KOPT-K1 (cell line): ENCODE results near the gene NFATC2IP.
A peak's percentile ranks its signal among the peaks of the same experiment; 100 is the strongest.
"Not testable (repeated sequence)": the region's sequence is repeated elsewhere in the genome, so short reads cannot be mapped to it uniquely, and the experiment has no call there.

Experiments
- H3K27ac ChIP-seq: fragments of 200-600 bp; sonication (generic); 2 replicates; pipeline ENCODE4 v1.5.1; 2016; ENCODE audit warnings: antibody characterized with exemption, mild to moderate bottlenecking, low read depth, low read length; ENCODE audit not compliant: poor library complexity, severe bottlenecking
- H3K36me3 ChIP-seq: fragments of 200-600 bp; sonication (generic); 2 replicates; pipeline ENCODE4 v1.5.1; 2017; ENCODE audit warnings: antibody characterized with exemption, mild to moderate bottlenecking, low read length, moderate library complexity; ENCODE audit not compliant: insufficient read depth
- H3K9me3 ChIP-seq: fragments of 200-600 bp; sonication (generic); 2 replicates; pipeline ENCODE4 v1.5.1; 2017; ENCODE audit warnings: antibody characterized with exemption, low read length, mild to moderate bottlenecking; ENCODE audit not compliant: insufficient read depth, poor library complexity, severe bottlenecking

The NFATC2IP gene

DNA sequence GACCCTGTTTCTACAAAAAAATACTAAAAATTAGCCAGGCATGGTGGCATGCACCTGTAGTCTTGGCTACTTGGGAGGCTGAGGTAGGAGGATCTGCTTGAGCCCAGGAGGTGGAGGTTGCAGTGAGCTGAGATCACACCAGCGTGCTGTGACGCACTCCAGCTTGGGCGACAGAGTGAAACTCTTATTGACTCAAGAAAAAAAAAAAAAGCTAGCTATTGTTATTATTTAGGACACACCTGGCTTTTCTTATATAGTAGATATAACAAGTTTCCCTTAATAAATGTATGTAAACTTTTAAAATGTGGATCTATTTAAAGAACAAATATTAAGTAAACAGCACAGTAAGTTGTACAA, 27.5 kb upstream of the NFATC2IP start:
- Histone ChIP-seq H3K27ac (no peak overlapping the region), H3K36me3 (peaks cover 51% of the 10 kb centered on the region), H3K9me3 (no peaks in the 10 kb centered on the region)

DNA sequence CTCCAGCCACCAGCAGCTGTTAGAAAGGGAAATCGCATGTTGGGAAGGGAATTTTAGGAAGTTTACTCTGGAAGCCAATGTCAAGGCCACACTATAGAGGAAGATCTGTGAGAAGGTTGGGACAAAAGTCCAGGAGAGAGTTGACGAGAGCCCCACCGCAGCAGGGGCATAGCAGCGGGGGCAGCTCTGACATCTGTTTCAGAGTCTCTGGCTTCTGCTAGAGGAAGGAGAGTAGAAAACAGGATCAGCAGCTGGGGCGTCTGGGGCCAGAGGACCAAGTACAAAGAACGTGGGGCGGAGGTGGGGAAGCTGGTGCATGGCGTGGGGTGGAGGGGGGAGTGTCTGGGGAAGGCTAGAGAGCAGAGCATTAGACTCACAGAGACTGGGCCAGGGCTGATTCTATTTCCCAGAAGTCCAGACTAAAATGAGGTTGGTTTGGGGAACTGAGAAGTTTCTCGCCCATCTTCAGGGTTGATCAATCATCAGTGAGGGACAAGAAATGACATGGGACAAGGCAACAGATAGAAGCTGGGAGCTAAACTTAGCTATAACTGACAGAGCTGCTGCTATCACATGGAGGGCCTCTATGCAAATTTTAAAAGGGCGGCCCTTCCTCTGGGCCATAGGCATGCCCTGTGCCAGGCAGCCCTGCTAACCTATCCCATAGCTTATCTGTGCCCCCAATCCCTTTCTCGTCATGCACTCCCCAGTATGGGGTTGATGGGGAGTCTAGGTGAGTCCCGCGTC, 26.9 kb upstream of the NFATC2IP start:
- Histone ChIP-seq H3K36me3 (peaks cover 45% of the 10 kb centered on the region), H3K9me3 (no peaks in the 10 kb centered on the region), H3K27ac (no peak overlapping the region)

DNA sequence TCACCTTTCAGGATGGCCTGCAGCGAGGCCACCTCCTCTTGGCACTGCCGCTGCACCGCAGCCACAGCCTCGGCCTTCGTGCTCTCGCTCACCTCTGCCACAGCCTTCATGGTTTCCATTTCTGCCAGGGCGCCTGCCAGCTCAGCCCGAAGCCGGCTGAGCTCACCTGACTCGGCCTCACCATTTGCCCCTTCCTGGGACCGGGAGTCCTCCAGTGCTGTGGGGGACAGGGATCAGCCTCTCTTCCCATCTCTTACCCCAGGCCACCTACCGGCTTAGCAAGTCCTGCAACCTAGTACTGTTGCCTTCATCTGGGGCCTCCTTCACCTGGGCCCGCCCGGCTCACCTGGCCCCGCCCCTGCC, 26.4 kb upstream of the NFATC2IP start:
- peaks cover 40% of the 10 kb centered on the region for H3K36me3 ChIP-seq
- peak overlapping the region; percentile 99 for H3K27ac ChIP-seq
- no peaks in the 10 kb centered on the region for H3K9me3 ChIP-seq

DNA sequence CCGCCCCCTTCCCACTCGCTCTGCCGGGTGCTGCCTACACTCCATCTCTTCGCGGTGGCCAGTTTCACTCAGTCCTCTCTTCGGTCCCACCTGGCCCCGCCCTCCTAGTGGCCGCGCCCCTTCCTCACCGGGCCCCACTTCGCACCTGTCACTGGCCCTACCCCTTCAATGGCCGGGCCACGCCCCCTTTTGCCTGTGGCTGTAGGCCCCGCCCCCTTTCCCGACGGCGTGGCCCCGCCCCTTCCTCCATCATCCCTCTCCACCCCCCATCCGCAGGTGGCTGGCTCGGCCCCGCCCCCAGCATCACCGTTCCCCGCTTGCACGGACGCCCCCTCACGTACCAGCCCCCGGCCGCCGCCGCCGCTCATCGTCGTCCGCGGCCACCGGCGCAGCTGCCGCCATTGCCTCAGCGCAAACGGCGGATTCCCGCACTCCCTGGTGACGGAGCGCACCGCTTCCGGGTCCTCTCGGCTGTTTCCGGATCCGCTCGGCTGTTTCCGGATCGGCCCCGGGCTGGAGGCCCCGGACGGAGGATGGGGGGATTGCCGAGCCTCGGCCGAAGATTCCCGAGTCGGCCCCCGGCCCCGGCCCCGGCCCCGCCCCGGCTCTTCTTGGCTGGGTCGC, 25.9 kb upstream of the NFATC2IP start, which contains the start of gene RABEP2:
Gene RABEP2, minus strand, starts transcription at position 477 of the 624 bp plus-strand sequence. Its CDS starts 75 bp downstream, at position 402.
- no peaks in the 10 kb centered on the region for H3K9me3 ChIP-seq
- peaks cover 35% of the 10 kb centered on the region for H3K36me3 ChIP-seq
- peak within 1 kb of the TSS; percentile 99 for H3K27ac ChIP-seq

DNA sequence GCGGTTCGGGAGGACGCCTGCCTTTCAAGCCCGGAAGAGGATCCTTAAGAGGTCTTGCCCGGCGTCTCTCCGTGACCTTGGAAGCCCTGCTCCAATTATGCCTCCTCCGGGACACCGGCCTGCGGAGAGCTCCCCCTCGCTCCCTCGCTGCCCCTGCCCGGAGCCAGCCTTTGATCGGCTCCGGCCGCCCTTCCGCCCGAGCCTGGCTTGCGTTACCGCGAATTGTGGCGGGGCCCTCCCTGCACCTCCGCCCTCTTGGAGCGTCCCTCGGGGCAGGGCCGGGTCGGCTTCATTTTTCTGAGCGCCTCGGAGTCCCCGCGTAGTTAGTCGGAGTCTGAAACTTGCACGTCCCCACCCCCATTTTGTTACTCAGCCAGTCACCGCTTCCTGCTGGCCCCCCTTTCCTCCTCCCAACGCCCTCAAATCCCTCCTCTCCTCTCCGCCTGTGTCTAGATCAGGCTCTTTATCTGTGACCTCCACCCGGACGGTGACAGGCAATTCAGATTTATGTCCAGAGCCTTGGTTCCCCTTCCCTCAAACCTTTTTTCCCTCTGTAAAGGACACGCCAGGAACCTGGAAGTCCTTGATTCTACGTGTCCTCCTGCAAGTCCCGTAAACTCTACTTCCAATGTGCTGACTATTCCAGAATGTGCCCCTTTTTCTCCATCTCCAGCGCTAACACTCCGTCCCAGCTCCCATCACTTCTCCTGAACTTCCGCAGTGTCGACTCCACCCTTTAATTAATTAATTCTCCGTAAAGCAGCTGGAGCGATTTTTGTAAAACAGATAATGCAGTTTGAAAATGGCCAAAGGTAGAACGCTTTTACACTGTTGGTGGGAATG, 25.1 kb upstream of the NFATC2IP start:
- peak overlapping the region; percentile 99 for H3K27ac ChIP-seq

DNA sequence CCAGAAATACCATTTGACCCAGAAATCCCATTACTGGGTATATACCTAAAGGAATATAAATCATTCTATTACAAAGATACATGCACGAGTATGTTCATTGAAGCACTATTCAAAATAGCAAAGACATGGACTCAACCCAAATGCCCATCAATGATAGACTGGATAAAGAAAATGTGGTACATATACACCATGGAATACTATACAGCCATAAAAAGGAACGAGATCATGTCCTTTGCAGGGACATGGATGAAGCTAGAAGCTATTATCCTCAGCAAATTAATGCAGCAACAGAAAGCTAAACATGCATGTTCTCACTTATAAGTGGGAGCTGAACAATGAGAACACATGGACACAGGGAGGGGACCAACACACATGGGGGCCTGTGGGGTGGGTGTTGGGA, 24.5 kb upstream of the NFATC2IP start:
- H3K9me3 ChIP-seq, result not testable (repeated sequence)
- H3K36me3 ChIP-seq, result peaks cover 27% of the 10 kb centered on the region
- H3K27ac ChIP-seq, result peak overlapping the region; percentile 99

More for the DNA sequence above, 25.1 kb upstream of the NFATC2IP start:
- H3K9me3 ChIP-seq, result no peaks in the 10 kb centered on the region
- H3K36me3 ChIP-seq, result peaks cover 33% of the 10 kb centered on the region

DNA sequence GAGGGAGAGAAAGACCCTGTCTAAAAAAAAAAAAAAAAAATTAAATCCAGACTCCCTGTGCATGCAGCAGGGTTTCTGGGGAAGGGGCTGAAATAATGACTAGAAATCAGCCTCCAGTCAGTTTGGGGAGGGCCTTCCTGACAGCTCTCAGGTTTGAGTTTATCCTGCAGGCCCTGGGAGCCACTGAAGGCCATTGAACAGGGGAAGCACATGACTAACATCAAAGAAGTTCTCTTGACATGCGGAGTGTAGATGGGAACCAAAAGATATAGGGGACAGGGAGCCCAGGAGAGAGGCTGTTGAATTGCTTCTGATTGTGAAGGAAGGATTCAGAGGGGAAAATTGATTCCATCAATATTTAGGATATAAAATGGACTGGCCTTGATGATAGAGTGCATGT, 22.9 kb upstream of the NFATC2IP start:
- Histone ChIP-seq H3K27ac (no peak overlapping the region), H3K9me3 (no peaks in the 10 kb centered on the region), H3K36me3 (peaks cover 13% of the 10 kb centered on the region)

DNA sequence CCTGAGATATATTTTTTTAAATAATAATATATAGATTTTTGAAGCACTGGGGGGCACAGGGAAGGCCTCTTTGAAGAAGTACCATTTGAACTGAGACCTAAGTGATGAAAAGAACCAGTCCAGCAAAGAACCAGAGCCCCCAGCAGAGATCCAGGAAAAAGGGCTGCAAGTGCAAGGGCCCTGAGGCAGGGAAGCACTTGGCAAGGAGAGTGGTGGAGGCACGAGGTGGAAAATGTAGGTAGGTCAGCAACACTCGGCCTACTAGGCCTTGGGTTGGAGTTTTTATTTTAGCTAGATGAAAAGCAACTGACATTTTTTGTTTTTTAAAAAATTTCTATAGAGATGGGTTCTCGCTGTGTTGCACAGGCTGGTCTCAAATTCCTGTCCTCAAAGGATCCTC, 20.5 kb upstream of the NFATC2IP start:
- H3K27ac ChIP-seq, result peak overlapping the region; percentile 52
- H3K9me3 ChIP-seq, result no peaks in the 10 kb centered on the region

DNA sequence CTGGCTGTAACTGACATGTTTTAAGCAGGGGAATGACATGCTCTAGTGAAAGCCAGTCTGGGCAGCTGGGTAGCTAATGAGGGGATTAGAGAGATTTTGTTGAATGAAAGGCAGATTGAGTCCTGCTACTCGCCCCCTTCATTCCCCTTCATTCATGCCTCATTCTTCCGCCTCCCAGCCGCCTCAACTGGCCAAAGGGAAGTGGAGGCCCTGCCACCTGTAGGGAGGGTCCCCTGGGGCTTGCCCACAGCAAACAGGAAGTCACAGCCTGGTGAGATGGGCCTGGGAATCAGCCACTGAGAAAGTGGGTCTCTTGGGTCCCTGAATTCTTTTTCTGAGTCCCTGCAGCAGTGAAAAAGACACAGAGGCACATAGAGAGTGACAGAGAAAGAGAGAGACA, 20.1 kb upstream of the NFATC2IP start:
- H3K9me3 ChIP-seq, result no peaks in the 10 kb centered on the region
- H3K36me3 ChIP-seq, result no peaks in the 10 kb centered on the region
- H3K27ac ChIP-seq, result peak overlapping the region; percentile 52

More for the DNA sequence above, 20.5 kb upstream of the NFATC2IP start:
- H3K36me3 ChIP-seq, result no peaks in the 10 kb centered on the region

DNA sequence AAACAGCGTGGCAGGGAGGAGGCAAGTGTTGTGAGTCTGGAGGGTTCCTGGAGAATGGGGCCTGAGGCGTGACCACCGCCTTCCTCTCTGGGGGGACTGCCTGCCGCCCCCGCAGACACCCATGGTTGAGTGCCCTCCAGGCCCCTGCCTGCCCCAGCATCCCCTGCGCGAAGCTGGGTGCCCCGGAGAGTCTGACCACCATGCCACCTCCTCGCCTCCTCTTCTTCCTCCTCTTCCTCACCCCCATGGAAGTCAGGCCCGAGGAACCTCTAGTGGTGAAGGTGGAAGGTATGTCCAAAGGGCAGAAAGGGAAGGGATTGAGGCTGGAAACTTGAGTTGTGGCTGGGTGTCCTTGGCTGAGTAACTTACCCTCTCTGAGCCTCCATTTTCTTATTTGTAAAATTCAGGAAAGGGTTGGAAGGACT, 18.9 kb upstream of the NFATC2IP start, which contains the start of gene CD19:
Gene CD19, plus strand, starts transcription at position 171 of the 425 bp plus-strand sequence. Its CDS starts 30 bp downstream, at position 201.
- H3K36me3 ChIP-seq, result no peaks in the 10 kb centered on the region
- peak within 1 kb of the TSS; percentile 52 for H3K27ac ChIP-seq
- H3K9me3 ChIP-seq, result no peaks in the 10 kb centered on the region

DNA sequence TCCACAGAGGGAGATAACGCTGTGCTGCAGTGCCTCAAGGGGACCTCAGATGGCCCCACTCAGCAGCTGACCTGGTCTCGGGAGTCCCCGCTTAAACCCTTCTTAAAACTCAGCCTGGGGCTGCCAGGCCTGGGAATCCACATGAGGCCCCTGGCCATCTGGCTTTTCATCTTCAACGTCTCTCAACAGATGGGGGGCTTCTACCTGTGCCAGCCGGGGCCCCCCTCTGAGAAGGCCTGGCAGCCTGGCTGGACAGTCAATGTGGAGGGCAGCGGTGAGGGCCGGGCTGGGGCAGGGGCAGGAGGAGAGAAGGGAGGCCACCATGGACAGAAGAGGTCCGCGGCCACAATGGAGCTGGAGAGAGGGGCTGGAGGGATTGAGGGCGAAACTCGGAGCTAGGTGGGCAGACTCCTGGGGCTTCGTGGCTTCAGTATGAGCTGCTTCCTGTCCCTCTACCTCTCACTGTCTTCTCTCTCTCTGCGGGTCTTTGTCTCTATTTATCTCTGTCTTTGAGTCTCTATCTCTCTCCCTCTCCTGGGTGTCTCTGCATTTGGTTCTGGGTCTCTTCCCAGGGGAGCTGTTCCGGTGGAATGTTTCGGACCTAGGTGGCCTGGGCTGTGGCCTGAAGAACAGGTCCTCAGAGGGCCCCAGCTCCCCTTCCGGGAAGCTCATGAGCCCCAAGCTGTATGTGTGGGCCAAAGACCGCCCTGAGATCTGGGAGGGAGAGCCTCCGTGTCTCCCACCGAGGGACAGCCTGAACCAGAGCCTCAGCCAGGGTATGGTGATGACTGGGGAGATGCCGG, 18.2 kb upstream of the NFATC2IP start:
- Histone ChIP-seq H3K27ac (no peak overlapping the region), H3K36me3 (no peaks in the 10 kb centered on the region), H3K9me3 (no peaks in the 10 kb centered on the region)

DNA sequence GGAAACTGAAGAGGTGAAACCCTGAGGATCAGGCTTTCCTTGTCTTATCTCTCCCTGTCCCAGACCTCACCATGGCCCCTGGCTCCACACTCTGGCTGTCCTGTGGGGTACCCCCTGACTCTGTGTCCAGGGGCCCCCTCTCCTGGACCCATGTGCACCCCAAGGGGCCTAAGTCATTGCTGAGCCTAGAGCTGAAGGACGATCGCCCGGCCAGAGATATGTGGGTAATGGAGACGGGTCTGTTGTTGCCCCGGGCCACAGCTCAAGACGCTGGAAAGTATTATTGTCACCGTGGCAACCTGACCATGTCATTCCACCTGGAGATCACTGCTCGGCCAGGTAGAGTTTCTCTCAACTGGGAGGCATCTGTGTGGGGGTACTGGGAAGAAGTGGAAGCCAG, 17.6 kb upstream of the NFATC2IP start:
- no peaks in the 10 kb centered on the region for H3K36me3 ChIP-seq
- H3K9me3 ChIP-seq, result no peaks in the 10 kb centered on the region
- H3K27ac ChIP-seq, result no peak overlapping the region

DNA sequence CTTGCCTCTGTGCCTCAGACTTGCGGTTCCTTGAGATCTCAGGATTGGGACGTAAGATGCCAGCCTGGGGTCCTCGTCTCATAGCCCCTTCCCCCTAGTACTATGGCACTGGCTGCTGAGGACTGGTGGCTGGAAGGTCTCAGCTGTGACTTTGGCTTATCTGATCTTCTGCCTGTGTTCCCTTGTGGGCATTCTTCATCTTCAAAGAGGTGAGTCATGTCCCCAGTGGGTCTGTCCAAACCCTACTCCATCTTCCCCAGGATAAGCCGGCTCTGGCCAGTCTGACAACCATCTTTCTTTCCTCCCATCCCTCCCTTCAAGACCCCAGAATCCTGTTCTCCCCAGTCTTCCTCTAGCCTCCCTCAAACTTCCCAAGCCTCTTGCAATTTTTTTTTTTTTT, 15.4 kb upstream of the NFATC2IP start:
- no peaks in the 10 kb centered on the region for H3K9me3 ChIP-seq
- H3K27ac ChIP-seq, result no peak overlapping the region
- H3K36me3 ChIP-seq, result no peaks in the 10 kb centered on the region

DNA sequence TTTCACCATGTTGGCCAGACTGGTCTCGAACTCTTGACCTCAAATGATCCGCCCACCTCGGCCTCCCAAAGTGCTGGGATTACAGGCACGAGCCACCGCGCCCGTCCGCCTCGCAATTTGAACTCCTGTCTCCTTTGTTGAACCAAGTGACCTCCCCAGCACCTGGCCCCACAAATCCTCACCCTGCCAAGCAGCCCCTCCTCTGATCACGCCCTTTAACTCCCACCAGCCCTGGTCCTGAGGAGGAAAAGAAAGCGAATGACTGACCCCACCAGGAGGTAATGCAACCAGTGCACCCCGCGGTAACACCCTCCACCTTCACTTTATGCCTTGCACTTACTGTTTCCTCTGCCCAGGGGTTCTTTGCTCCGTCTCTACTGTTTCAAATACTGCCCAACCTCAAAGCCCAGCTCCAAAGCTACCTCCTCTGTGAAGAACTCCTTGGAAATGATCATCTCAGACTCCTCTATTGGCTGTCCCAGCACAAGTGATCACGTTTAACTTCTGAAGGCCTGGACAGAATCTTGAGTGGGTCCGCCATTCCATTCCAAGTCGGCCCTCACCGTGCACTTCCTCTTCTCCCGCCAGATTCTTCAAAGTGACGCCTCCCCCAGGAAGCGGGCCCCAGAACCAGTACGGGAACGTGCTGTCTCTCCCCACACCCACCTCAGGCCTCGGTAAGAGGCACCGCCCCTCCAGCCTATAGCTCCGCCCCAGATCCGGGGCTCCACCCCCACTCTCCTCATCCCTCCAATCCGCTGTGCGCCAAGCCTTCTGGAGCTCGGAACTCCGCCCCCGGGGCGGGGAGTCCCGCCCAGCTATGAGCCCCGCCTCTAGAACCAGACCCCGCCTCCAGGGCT, 14.6 kb upstream of the NFATC2IP start:
- H3K36me3 ChIP-seq, result no peaks in the 10 kb centered on the region

More for the DNA sequence above, 14.6 kb upstream of the NFATC2IP start:
- H3K9me3 ChIP-seq, result no peaks in the 10 kb centered on the region
- no peak overlapping the region for H3K27ac ChIP-seq
